ENCODE measurements around the gene MRI1.
A peak's percentile ranks its signal among the peaks of the same experiment; 100 is the strongest.
"Not testable (repeated sequence)": the region's sequence is repeated elsewhere in the genome, so short reads cannot be mapped to it uniquely, and the experiment has no call there.

MRI1 gene

DNA sequence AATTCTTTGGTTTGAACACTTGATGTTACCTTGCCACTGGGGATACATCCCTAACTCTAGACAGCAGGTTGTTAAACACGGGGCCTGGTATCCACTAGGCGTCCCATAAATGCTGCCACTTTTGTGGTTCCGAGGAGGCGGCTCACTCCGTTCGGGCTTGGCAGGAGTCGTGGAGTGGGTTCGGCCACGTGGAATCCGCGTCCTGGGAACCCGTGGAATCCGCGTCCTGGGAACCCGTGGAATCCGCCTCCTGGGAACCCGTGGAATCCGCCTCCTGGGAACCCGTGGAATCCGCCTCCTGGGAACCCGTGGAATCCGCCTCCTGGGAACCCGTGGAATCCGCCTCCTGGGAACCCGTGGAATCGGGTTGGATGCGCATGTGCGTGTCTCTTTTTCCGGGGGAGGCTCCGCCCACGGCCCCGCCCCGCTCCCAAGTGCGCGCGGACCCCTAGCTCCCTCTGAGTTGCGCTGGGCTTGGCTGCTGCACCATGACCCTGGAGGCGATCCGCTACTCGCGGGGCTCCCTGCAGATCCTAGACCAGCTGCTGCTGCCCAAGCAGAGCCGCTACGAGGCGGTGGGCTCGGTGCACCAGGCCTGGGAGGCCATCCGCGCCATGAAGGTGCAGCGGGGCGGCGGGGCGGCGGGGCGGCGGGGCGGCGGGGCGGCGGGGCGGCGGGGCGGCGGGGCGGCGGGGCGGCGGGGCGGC is at the start of gene MRI1:
TSS of gene MRI1 (plus strand) at position 422 of the 707 bp plus-strand sequence. CDS start at position 489, 67 bp downstream.
- DNase-seq (ENCODE audit: low spot score) = peak; percentile 91

DNA sequence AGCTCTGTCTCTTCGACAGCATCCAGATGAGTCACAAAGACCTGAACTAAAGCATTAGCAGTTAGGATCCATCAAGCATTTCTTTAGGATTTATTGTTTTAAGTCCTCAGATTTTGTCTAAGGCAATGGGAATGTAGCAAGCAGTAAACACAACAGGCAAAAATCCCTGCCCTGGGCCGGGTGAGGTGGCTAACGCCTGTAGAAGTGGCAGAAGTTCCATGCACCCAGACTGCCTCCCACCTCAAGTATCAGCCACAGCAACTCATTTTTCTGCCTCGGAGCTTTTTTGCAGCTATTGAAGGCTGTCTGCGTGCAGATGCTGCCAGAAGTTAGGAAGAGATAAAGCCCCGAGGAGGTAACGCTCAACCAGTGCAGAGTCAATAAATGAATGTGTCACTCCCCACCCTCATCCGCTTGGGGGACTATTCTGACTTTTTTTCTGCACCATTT is 47.1 kb upstream of the MRI1 start:
- no peak for DNase-seq (ENCODE audit: low spot score)

DNA sequence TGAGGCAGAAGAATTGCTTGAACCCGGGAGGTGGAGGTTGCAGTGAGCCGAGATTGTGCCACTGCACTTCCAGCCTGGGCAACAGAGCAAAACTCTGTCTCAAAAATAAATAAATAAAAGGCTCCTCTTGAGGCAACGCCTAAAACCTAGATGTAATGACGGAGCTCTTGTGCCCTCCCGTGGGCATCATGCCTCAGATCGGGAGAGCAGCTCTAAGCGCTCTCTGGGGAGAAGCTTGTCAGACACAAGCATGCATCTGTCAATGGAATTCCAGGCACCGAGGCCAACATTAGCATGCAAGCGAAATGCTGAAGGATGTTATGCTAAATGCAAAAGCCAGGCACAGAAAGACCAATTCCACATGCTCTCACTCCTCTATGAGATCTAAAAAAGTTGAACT is 45.6 kb upstream of the MRI1 start:
- peak; percentile 55 for DNase-seq (ENCODE audit: low spot score)

DNA sequence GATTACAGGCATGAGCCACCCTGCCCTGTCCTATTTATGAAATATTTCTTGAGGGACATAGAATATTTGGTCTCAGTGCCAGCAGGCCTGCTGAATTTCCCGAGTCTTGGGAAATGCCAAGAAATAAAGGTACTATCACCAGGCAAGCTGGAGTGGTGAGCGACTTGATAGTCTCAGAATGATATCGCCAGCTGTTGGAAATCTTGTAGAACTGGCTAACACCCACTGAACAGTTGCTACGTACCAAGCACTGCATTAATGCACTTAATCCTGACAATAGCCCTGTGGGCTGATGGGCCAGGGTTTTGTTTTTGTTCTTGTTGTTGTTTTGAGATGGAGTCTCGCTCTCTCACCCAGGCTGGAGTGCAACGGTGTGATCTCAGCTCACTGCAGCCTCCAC is 42.2 kb upstream of the MRI1 start:
- DNase-seq (ENCODE audit: low spot score) = no peak

DNA sequence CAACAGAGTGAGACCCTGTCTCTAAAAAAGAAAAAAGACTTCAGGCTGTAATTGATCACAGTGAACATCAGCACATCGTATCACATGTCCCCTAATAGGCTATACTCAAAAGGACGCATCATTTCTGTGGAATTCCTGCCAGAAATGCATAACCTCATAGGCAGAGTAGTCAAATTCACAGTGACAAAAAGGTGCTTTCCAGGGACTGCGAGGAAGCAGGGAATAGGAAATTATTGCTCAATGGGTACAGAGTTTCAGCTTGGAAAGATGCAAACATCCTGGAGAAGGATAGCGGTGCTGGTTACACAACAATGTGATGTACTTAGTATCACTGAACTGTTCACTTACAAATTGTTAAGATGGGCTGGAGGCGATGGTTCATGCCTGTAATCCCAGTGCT is 41.1 kb upstream of the MRI1 start:
- DNase-seq (ENCODE audit: low spot score) = no peak

DNA sequence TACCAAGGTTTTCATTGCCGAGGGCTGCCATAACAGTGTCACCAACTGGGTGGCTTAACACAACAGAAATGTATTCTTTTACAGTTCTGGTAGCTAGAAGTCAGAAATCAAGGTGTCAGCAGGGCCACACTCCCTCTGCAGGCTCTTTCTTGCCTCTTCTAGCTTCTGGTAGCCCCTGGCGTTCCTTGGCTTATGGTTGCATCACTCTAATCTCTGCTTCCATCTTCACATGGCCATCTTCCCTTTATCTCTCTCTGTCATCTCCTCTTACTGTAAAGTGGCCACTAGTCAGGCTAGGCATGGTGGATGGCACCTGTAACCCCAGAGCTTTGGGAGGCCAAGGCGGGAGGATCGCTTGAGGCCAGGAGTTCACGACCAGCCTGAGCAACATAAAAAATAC is 38.0 kb upstream of the MRI1 start:
- no peak for DNase-seq (ENCODE audit: low spot score)

DNA sequence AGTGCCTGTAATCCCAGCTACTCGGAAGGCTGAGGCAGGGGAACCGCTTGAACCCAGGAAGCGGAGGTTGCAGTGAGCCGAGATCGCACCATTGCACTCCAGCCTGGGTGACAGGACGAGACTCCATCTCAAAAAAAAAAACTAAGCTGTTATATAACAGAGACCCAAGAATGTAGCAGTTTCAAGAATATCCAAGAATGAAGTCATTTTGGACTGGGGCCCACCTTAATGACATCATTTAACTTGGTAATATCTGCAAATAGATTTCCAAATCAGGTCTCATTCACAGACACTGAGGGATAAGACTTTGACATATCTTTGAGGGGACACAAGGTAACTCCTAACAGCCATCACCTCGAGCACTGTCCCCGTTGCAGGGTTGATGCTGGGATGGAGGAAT is 36.5 kb upstream of the MRI1 start:
- no peak for DNase-seq (ENCODE audit: low spot score)

DNA sequence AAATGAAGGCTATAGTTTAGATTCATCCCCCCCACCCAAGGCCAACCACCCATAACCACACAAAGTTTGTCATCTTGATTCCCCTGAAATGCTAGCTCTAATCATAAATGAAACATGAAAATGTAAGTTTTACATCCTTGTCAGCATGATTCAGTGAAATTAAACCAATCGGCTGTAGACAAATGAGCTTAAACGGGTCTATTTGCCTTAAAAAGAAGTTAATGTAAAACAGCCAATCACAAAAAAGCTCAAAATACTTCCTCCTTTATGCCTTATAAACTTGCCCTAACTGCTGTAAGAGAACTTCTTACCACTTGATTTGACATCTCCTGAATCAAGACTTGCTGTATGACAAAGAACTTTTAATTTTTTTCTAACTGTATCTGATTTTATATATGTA is 34.5 kb upstream of the MRI1 start:
- DNase-seq (ENCODE audit: low spot score) = no peak

DNA sequence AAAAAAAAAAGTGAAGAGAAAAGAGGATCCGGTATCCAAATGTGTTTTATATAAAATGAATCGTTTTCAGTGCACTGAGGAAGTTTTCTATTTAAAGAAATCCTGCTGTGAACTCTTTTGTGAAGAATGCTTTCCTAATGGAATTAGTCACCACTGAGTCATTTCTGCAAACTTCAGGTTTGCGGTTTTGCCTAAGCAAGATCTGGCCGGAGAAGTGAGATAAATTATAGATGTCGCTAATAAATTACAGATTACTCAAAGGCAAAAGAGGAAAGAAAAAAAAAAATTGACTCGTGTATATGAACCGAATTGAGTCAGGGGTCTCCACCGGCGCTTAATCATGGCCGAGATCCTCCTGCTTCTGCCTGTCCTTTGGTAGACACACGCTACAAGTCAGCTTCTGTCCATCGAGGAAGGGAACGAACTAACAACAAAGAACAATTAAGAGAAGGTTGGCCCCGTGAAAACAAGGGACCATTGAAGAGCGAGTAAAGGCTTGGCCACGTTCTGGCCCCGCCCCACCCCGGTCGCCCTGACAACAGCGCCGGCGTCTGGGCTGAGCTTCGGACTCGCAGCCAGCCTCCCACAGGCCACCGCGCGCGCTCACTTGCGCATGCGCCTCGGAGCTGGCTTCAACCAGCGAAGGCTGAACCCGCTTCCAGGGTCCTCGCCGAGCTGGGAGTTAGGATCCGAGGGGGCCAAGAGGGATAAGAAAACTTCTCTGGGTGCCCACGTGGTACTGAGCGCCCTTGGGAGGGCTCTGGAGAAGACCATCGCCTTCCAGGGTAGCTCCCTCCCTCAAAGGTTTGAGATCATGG is 33.0 kb upstream of the MRI1 start:
- peak; percentile 99 for DNase-seq (ENCODE audit: low spot score)

DNA sequence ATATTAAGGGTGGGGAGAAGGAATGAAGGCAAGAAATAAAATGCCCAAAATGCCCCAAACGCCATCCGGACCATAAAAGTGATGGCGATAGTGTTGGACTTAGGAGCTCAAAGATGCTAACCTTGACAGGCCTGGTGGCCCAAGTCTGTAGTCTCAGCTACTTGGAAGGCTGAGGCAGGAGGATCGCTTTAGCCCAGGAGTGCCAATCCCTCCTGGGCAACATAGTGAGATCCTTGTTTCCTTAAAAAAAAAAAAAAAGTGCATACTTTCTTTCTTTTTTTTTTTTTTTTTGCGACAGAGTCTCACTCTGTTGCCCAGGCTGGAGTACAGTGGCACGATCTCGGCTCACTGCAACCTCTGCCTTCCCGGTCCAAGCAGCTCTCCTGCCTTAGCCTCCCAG is 32.0 kb upstream of the MRI1 start:
- no peak for DNase-seq (ENCODE audit: low spot score)

DNA sequence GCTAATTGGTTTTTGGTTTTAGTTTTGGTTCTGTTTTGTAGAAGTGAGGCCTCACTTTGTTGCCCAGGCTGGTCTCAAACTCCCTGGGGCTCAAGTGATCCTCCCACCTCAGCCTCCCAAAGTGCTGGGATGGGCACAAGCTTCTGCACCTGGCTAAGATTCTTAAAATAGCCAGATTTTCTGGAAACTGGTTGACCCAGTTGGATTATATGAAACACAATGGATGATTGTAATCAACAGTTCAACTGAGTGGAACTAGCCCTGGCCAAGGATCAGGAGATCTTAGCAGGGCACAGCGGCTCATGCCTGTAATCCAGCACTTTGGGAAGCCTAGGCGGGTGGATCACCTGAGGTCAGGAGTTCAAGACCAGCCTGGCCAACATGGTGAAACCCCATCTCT is 29.6 kb upstream of the MRI1 start:
- no peak for DNase-seq (ENCODE audit: low spot score)

DNA sequence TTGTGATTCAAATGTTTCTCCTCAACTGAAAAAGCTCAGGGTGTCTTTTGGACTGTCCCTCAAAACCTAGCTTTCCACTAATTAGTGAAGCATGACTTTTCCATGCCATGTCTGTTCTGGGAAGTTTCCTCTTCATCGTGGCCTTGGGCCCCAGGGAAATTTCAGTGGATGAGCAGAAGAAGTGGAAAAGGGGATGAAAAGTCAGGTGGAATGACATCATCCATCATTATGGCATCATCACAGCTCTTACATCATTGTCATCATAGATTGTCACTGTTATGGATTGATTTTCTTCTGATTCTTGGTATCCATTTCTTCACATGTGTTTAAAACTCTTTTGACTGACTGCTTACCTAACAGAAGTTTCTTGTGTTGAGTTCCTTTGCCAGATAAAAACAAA is 26.2 kb upstream of the MRI1 start:
- no peak for DNase-seq (ENCODE audit: low spot score)

DNA sequence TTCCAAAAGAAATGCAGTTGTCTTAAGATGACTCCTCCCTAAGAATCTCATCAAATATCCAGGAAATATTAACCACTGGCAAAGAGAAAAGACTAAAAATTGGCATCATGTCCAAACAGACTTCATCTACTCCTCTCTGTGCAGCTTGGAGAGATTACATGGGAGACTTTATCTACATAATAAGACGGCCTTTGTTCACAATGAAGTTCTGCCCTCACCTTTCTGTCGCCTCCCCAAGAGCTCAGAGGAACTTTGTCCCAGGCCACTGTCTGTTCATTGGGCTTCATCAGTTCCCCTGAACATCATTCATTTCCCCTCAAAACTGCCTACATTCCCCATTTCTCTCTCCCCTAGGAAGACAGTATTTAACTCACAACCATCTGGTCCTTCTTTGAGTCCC is 22.4 kb upstream of the MRI1 start:
- no peak for DNase-seq (ENCODE audit: low spot score)

DNA sequence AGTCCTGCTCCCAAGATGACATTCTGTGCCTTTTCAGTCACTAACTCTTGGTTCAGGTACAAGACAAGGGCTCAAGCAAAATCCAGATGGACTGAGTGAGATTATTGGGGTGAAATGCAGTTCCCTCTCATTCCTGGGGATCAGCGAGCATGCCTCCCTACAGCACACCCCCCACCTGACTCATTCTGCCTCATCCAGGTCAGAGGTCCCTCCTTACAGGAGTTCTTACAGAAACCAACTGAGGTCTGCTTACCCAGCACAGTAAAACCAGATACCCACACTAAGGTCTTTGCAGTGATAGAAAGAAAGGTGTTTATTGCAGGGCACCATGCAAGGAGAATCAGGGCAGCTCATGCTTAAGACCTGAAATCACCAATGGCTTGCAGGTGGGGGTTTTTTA is 21.6 kb upstream of the MRI1 start:
- no peak for DNase-seq (ENCODE audit: low spot score)

DNA sequence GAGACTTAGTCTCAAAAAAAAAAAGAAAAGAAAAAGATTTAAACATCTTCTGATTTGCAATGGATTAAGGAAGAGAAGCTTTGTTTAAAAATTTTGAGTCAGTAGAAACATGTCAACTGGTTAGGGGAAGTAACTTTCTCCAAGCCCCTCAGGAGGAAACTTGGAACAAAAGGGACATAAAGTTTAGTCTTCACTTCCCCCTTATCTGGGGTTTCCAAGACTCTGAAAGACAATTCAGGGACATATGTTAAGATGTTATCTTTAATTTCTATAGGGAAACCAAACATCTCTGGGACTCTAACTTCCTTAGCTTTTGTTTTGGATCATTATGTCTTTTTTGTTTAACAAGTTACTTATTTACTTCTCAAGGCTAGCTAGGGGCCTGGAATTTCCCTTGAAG is 20.1 kb upstream of the MRI1 start:
- no peak for DNase-seq (ENCODE audit: low spot score)

DNA sequence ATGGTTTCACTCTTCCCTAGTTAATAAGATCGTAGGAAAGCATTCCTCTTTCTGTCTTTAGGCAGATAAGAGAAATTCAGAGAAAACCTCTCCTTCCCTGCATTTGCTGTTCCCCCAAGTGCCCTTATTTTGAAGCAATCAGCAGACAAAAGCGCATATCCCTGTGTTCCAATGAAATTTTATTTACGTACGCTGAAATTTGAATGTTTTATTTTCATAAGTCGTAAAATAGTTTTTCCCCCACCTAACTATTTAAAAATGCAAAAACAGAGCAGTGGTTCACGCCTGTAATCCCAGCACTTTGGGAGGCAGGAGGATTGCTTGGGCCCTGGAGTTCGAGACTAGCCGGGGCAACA is 17.2 kb upstream of the MRI1 start:
- no peak for DNase-seq (ENCODE audit: low spot score)

DNA sequence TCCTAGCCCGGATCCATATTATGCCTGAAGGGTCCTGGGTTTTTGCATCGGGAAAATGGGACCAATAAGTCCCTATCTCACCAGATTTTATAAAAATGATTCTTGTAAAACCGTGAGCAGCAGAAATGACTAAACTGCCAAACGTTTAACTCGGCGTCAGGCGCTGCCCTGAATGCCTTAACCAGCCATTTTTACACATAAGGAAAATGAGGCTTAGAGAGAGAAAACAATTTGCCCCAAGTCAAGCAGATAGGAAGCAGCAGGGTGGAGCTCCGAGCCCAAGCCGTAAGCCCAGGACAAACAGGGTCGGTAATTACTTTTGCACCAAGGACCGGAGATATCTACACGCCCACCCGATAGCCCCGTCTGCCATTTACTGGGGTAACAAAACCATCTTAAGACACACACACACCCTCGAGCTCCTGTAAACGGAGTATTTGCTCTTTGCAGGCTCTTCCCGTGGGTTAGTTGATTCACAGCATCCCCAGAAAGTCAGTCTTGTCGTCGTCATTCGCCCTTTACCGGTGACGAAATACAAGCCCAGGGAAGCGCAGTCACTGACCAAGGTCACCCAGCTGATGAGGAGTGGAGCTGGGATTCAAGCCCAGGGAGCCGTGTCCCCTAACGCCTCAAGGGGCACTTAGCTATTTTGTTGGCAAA is 16.0 kb upstream of the MRI1 start:
- no peak for DNase-seq (ENCODE audit: low spot score)

DNA sequence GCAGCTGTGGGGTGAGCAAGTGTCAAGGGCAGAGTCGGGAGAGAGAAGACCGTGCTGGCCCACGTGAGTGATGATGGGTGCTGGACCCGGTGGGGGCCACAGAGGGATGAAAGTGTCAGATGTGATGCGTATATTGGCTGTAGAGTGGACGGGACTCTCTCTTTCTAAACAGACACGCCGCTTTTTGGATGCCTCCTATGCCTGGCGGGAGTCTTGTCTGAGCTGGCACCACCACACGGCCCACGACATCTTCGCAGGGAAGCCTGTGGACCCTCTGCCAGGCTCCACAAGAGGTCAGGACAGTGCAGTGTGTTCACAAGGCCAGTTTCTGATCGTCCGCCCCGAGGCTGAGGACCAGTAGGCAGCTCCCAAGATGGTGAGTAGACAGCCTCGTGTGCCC is 12.9 kb upstream of the MRI1 start:
- DNase-seq (ENCODE audit: low spot score) = no peak

DNA sequence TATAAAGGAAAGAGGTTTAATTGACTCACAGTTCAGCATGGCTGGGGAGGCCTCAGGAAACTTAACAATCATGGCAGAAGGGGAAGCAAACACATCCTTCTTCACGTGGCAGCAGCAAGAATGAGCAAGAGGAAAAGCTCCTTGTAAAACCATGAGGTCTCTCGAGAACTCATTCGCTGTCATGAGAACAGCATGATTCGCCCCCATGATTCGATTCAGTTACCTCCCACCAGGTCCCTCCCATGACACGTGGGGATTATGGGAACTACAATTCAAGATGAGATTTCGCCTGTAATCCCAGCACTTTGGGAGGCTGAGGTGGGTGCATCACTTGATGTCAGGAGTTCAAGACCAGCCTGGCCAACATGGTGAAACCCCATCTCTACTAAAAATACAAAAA is 10.7 kb upstream of the MRI1 start:
- not testable (repeated sequence) for DNase-seq (ENCODE audit: low spot score)

DNA sequence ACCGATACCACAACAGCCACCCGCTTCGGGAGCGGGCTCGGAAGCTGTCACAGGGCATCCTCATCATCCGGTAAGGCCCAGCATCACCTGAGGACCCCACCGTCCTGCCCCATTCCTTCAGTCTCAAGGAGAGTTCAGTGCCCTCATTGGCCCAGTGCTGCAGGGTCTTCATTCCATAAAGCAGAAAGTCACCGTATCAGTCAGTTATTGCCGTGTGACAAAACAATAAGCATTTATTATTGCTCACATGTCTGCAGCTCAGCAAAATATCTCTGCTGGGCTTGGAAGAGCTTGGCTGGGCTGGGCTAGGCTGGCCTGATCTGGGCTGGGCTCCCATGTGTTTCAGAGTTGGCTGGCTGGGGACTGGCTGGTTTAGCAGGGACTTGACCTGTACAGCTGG is 8.1 kb upstream of the MRI1 start:
- no peak for DNase-seq (ENCODE audit: low spot score)

DNA sequence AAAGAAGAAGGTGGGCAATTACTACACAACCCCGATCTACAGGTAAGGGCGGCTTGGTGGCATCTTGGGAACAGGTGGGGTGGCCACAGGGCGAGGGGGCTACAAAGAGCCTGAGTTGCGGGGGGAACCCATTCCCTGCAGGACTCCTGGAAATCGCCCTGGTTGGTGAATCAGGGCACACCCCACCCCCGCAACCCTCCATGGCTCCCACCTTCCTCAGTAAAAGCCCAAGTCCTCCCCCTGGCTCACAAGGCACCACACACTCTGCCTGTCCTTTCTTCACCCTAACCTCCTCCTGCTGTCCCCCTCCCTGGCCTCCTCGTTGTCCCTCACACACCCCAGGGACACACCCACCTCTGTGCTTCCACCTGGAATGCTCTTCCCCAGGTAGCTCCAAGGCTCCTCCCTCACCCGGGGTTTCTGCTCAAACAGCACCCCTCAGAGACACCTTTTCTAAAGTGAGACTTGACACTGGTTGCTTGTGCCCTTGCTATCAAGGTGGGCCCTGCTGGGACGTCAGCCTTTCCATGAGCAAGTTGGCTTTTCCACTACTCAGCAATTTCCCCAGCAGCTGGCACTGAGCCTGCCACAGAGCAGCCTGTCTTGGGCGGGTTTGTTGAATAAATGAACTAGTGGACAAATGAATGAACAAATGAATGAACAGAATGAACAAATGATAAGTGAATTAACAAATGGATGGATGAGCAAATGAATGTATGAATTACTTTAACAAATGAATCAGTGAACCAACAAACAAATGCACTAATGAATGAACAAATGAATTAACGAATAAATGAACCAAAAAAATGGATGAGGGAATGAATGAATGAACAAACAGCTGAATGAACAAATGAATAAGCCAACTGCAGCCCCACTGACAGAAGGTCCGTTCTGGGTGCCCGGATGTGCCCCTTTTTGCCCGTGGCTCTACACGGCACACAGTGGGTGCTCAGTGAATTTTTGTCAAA is 6.2 kb upstream of the MRI1 start:
- no peak for DNase-seq (ENCODE audit: low spot score)

DNA sequence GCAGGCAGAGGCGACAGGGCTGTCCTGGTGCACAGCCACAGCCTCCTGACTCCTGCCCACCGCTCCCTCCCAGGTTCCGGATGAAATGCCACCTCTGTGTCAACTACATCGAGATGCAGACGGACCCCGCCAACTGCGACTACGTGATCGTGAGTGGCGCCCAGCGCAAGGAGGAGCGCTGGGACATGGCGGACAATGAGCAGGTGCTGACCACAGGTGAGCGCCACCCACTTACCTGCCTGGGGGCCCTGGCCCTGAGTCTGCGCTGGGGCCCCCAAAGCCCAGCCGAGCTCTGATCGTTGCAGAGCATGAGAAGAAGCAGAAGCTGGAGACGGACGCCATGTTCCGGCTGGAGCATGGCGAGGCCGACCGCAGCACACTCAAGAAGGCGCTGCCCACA is 5.5 kb upstream of the MRI1 start:
- DNase-seq (ENCODE audit: low spot score) = no peak
